NCI-H510A (cell line): Measurements from ENCODE around the gene DHX57.
A peak's percentile ranks its signal among the peaks of the same experiment; 100 is the strongest.

ENCODE experiments used
- DNase-seq: peaks from one replicate; lab custom pipeline; 2025; lab: John Stamatoyannopoulos, UW

The DHX57 gene

DNA sequence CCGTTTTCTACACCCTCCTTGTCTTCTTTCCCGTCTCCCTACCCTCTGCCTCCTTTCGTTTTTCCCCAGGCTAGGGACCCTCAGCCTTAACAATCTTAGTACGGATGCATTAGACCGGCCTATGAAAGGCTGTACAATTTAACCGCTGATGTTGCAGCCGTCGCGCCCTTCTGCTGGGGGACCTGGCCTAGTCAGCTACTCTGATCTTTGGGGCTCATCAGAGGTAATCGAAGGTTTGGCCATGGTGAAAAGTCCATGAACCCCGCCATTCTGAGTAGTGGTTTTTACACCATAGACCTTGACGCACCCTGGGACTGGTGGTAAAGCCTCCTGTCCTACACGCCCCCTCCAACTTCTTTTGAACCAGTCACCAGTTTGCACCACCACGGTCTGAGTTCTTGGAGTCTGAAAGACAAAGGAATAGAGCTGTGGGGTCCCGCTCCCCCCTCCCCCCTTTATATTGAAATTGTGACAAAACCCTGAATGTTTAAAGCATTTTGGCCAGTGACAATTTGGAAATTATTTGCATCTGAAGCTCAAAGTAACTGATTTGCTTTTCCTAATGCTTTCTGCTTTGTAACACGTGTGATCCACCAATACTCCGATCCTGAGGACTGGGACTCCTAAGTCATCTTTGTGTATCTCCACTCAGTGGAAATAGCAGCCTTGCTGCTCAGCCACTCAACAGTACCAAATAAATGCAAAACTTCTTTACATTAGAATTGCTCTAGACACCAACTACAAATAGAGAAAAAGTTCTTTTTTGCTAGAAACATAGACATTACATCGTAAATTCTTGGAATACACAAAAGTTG is 123.9 kb downstream of the DHX57 start:
- DNase-seq = no peak

DNA sequence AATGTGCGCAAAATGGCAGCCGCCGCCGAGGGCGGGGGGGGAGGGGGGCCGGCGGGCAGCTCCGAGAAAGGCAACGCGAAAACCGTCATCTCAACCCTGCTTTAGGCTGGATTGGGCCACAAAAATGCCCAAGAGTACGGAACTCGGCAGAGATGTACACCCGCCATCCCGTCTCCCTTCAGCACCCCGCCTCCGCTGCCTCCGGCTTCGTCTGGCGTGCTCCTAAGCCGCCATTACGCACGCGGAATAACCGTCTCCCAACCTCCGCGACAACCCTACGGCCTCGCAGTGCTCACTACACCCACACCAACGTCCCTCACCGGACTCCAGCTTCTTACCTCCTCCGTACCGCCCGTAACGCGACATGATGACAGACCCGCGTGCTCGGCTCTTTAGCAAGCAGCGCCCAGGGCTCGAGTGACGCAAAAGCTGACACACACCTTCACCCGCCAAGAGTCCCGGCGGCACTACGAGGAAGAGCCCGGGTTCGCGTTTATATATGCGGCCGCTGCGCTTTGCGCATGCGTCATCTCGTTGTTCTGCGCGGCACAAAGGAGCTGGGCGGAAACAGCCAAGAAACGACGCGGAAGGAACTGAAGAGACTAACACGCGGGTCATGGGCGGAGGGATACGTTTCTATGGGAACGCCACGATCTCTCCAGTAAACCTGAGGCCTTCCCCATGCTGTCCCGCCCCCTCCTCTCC is 124.7 kb downstream of the DHX57 start, which contains the start of gene SRSF7:
Gene SRSF7, minus strand, starts transcription at position 471 of the 705 bp plus-strand sequence. Its CDS starts 105 bp downstream, at position 366.
- DNase-seq = peak; percentile 98

DNA sequence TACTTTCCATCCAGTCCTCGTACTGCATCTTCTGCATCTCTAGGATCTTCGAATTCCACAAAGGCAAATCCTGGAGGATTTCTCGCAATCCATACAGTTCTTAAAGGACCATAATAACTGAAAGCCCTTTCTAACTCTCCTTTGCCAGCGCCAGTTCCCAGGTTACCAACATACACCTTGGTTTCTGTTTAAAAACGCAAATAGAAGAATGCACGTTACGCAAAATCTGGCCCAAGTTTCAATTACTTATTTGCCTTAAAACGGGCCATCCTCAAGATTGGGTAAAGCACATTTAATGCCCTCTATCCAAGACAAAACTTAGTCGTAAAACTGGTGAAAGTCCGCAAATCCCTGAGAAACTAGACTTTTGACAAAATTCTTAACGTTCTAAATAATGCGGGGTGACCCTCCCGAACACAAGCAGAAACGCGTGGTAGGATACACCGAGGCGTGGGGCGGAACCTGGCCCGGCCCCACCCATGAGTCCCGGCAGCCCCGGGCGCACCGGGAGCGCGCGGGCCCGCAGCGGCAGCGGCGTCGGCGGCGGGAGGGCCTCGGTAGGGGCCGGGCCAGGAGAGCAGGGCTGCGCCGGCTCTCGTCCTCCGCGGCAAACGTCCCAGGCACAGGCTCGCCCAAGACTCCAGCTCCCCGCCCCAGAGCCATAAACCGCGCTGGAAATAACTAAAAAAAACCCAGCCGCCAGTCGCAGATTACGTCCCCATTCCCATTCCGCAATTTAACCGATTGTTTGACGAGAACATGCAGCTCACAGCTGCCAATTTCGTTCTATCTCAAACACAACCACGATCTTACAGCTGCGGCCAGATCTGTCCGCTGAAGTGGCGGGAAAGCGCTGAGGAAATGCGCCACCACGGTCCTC is 125.5 kb downstream of the DHX57 start:
- peak; percentile 27 for DNase-seq

DNA sequence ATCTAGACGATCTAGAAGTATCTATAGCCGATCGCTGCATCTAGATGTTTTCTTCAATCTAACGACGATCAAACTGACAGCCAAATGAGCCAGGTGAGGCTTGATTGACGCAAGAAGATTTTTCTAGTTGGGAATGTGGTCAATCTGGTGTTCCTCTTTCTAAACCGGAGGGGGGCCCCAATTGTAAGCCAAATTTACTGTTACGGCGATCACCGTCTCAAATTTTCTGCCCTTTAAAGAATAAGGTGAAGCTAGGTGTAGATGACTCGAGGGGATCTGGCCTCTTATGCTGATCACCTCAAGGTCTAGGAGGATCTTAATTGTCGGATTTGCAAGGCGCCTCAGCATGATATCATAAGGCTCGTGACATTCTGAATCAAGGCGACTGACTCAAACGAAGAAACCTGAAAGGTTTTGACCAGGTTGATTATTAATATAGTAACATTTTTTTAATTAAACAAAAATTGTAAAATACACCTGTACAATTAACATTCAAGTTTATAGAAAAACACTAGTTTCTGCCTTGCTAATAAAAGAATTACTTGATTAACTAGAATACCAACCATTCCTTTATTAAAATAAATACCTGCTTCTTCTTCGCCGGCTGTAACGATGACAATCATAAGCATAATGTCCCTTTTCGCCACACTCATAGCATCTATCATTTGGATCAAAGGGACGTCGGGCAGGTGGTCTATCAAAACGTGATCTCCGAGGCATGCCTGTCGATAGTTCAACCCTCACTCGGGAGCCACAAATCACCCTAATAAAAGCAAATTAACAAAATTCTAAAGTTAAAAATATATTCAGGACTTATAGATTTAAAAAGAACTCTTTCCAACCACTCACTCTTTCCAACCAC is 126.6 kb downstream of the DHX57 start:
- no peak for DNase-seq

DNA sequence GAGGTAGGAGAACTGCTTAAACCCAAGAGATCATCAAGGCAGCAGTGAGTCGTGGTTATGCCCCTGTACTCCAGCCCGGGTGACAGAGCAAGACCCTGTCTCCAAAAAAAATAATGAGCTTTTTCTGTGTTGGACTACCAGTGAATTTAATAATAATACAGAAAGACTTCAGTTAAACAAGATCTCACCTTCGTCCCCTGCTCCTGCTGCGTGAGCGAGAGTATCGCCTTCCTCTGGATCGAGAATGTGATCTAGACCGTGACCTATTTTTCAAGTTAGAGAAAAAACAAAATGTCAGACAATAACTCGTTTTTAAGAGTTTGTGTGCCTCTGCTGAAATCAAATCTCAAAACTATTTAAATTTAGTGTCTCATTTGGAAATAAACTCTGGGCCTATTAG is 127.3 kb downstream of the DHX57 start:
- no peak for DNase-seq

DNA sequence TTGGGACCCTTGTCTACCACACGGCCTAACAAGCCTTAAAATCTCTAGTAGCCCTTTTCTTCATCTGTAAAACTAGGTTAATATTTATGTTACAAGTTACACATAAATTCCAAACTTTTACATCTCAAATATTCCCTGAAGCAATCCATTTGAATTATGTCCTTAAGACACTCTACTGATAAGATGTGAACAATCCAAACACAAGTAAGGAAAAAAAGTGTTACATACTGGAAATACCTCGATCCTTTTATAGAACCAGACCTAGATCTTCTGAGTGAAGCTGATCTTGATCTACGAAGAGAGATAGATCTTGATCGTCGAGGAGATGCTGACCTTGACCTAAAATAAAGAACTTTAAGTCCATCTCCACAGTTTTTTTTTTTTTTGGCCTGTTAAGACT is 127.9 kb downstream of the DHX57 start:
- no peak for DNase-seq
